ENCODE data around the gene SOX18.

The SOX18 gene

GRCh38 chr20:64038565-64039292 is 10.7 kb downstream of the SOX18 start:
- no peak for DNase-seq (ENCODE audit: low spot score)

- DNase-seq (ENCODE audit: low spot score), result no peak
Observed at GRCh38 chr20:64038224-64038564, 11.2 kb downstream of the SOX18 start.

GRCh38 chr20:64037498-64038213 is 11.8 kb downstream of the SOX18 start:
- DNase-seq (ENCODE audit: low spot score), result no peak

- no peak for DNase-seq (ENCODE audit: low spot score)
Observed at GRCh38 chr20:64037199-64037497, 12.3 kb downstream of the SOX18 start.

- DNase-seq (ENCODE audit: low spot score), result no peak
Observed at GRCh38 chr20:64036346-64037198, 12.9 kb downstream of the SOX18 start.

DNA sequence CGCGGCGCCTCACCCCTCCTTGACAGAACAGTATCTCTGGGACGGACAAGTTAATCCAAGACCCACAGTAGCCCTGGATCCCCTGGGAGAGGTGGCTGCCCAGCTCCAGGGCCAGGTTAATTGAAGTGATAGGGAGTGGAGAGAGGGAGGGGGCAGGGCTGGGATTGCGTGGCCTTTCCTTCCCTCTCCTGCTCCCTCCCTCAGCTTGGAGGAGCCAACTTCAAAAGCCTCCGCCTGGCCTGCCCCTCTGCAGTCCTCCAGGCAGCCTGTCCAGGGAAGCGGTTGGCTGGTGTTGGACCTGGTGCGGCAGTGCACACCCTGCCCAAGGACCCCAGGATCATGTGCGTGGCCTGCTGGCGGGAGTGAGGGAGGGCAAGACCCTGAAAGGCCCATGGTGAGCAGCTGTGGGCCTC is 13.5 kb downstream of the SOX18 start, which contains the start of gene C20orf204:
Gene C20orf204 (plus strand): TSS at position 250 of the 413 bp plus-strand sequence. CDS start 142 bp downstream, at position 392.
- no peak for DNase-seq (ENCODE audit: low spot score)

GRCh38 chr20:64035066-64035932 is 14.1 kb downstream of the SOX18 start:
- no peak for DNase-seq (ENCODE audit: low spot score)

DNA sequence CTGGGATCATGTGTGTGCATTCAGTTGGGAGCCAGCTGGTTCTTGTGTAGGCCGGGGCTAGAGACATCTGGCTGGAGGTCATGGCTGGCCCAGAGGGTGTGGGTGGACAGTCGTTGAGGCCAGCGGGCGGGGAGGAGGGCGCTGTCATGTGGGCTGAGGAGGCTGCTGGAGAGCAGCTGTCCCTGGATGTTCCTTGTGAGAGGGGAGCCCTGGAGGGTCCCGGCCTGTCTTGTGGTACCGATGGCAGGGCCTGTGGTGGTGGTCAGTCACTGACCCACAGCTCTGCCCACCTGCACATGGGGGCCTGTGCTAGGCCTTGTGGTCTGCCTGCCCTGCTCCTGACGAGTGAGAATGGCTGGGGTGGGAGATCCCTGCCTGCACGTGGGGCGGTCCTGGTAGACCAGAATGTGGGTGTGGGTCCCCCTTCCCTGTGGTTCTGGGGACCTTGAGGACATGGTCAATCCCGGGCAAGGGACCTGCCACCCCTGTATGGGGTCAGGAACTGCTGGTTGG is 15.4 kb downstream of the SOX18 start:
- no peak for DNase-seq (ENCODE audit: low spot score)

- DNase-seq (ENCODE audit: low spot score), result no peak
Observed at GRCh38 chr20:64032706-64033624, 16.5 kb downstream of the SOX18 start.

- DNase-seq (ENCODE audit: low spot score), result no peak
Observed at GRCh38 chr20:64031822-64032314, 17.6 kb downstream of the SOX18 start.

- no peak for DNase-seq (ENCODE audit: low spot score)
Observed at GRCh38 chr20:64030371-64031134, 18.9 kb downstream of the SOX18 start.

DNA sequence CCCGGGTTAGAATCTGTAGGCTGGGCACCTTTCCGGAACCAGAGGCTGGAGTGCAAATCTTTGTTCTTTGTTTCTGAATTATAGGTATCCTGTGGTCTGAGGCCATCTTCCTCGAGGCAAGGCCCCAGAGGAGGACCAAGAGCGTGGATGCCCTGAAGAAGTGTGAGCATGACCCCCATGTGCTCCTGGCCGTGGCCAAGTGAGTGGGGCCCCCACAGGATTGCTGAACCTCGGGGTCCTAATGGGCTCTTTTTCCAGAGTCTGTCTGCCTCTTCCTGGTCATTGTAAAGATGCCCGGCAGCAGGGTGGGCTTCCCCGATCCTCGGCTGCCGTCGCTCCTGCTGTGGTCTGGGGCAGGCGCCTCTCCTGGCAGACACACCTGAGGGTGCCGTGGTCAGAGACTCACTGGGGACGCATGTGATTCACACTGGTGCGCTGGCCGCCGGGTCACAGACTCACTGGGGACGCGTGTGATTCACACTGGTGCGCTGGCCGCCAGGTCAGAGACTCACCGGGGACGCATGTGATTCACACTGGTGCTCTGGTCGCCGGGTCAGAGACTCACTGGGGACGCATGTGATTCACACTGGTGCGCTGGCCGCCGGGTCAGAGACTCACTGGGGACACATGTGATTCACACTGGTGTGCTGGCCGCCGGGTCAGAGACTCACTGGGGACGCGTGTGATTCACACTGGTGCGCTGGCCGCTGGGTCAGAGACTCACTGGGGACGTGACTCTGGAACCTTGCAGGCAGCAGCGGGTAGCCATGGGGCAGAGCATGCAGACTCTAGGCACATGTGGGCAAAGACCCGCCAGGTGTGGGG is 19.9 kb downstream of the SOX18 start:
- no peak for DNase-seq (ENCODE audit: low spot score)

- no peak for DNase-seq (ENCODE audit: low spot score)
Observed at GRCh38 chr20:64027981-64028685, 21.3 kb downstream of the SOX18 start.

- DNase-seq (ENCODE audit: low spot score), result no peak
Observed at GRCh38 chr20:64025826-64026412, 23.5 kb downstream of the SOX18 start.

- no peak for DNase-seq (ENCODE audit: low spot score)
Observed at GRCh38 chr20:64025101-64025825, 24.2 kb downstream of the SOX18 start.

DNA sequence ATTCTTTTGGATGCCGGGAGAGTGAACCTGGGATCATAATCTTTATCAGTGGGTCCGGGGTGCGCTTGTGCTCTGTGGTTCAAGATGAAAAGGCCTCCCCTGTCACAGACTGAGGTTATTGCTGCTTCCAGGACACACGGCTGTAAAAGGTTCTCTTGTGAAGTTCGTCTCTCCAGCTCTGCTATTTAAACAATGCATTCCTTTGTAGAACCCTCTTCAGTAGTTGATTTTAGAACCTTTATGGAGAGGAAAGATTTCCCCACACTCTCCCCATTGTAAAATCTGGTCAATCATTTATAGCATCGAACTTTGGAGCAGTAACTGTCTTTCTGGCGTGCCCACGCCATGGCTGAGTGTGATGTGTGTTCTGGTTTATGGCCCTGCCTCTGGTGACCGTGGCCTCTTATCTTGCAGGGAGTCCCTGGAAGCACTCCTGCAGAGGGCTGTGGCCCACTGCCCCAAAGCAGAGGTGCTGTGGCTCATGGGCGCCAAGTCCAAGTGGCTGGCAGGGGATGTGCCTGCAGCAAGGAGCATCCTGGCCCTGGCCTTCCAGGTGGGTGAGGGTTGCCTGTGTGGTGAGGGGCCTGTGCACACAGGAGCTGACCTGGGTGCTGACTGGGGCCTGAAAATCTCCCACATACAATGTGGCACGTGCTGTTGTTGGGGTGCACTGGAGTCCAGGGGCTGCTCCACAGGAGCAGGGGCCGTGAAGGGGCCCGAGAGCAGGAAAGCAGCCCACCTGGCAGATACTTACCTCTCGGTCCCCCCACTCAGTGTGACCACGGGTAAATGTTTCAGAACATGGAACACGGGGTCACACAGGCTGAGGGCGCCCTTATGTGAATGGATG is 25.1 kb downstream of the SOX18 start:
- DNase-seq (ENCODE audit: low spot score), result no peak

Data from left forelimb (tissue), 1 donor.